Brain microvascular endothelial cell (primary cell): ENCODE results near the gene RPL3.

Source experiments
- DNase-seq: peaks from one replicate; pipeline ENCODE4 v3.0.0-alpha.2; 2020
- H3K27ac ChIP-seq: fragments of 250-450 bp; sonication (Bioruptor Pico); 2 replicates; pipeline ENCODE4 v1.5.1; 2020; ENCODE audit warnings: mild to moderate bottlenecking, moderate library complexity
- H3K27me3 ChIP-seq: fragments of 250-450 bp; sonication (Bioruptor Pico); replicated peaks from 2 replicates; pipeline ENCODE4 v1.5.1; 2020; ENCODE audit warnings: mild to moderate bottlenecking
- H3K36me3 ChIP-seq: fragments of 250-450 bp; sonication (Bioruptor Pico); replicated peaks from 2 replicates; pipeline ENCODE4 v1.5.1; 2020; ENCODE audit warnings: mild to moderate bottlenecking
- H3K4me3 ChIP-seq: 2 replicates; pipeline ENCODE4 v1.5.1; 2011; ENCODE audit warnings: low read depth, mild to moderate bottlenecking, control low read depth, low read length, moderate library complexity
- CTCF ChIP-seq: IDR thresholded peaks from 2 replicates; pipeline ENCODE4 v1.5.1; 2011; ENCODE audit warnings: low read depth, mild to moderate bottlenecking, moderate library complexity, low read length, control low read depth, inconsistent platforms; ENCODE audit errors: missing control alignments
- in situ Hi-C: cut with HindIII; loops from 2 replicates; pipeline ENCODE4 v1.10.0; 2017; ENCODE audit warnings: low sequenced_read_pairs, low pct_ligation_motif_present

Gene RPL3

GRCh38 chr22:39301108-39301507, 18.3 kb downstream of the RPL3 start:
- in situ Hi-C loops: no loop called here
- H3K27ac ChIP-seq: no peak overlapping the region
- TF ChIP-seq CTCF: no peak

GRCh38 chr22:39300186-39300830, 19.1 kb downstream of the RPL3 start:
- in situ Hi-C loops: no loop called here
- Histone ChIP-seq H3K36me3 (no peaks in the 10 kb centered on the region), H3K4me3 (no peak overlapping the region), H3K27ac (no peak overlapping the region), H3K27me3 (no peaks in the 10 kb centered on the region)
- TF ChIP-seq CTCF: no peak
- no peak for DNase-seq

More at GRCh38 chr22:39301108-39301507, 18.3 kb downstream of the RPL3 start:
- Histone ChIP-seq H3K4me3 (no peak overlapping the region), H3K36me3 (no peaks in the 10 kb centered on the region), H3K27me3 (no peaks in the 10 kb centered on the region)
- DNase-seq: no peak

- Histone ChIP-seq H3K27me3 (no peaks in the 10 kb centered on the region), H3K27ac (no peak overlapping the region), H3K36me3 (no peaks in the 10 kb centered on the region), H3K4me3 (no peak overlapping the region)
- in situ Hi-C loops: no loop called here
- DNase-seq: no peak
- TF ChIP-seq CTCF: no peak
Measured at GRCh38 chr22:39299829-39300178, 19.6 kb downstream of the RPL3 start.

- in situ Hi-C loops: no loop called here
- DNase-seq: no peak
- no peak for TF ChIP-seq CTCF
- no peak overlapping the region for H3K27ac ChIP-seq
- no peak overlapping the region for H3K4me3 ChIP-seq
- H3K36me3 ChIP-seq: no peaks in the 10 kb centered on the region
- no peaks in the 10 kb centered on the region for H3K27me3 ChIP-seq
Measured at GRCh38 chr22:39298241-39298987, 21.0 kb downstream of the RPL3 start.

GRCh38 chr22:39297490-39298240, 21.8 kb downstream of the RPL3 start:
- Histone ChIP-seq H3K27me3 (no peaks in the 10 kb centered on the region), H3K4me3 (no peak overlapping the region), H3K27ac (no peak overlapping the region), H3K36me3 (no peaks in the 10 kb centered on the region)
- no peak for TF ChIP-seq CTCF
- no peak for DNase-seq
- in situ Hi-C loops: no loop called here
